ENCODE data around the gene OR52I2. TPM values are rescaled to one million over a fixed set of nuclear protein-coding genes. Genes with fewer than 3 reads are reported as not detected.

Gene OR52I2
- polyA plus RNA-seq, 1 of the 3 experiments (the other 2 are of a cell fraction) = not detected

DNA sequence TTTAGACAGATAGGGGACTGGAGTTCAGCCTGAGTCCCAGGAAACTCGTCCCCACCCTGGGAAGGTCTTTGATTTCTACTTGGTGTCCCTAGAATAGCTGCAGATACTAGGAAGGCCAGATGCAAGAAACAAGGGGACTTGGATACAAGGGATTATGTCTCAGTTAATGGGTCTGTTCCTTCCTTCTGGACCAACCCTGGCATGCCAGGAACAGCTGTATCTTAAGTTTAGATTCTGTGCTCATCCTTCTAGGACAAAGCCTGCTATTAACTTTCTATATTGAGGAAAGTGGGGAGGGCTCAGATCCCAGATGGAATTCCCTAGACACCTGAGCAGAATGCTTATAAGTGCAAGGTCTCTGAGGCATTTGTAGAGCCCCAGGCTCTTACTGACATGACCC lies 40.5 kb upstream of the OR52I2 start:
- Histone ChIP-seq H3K9ac (no peak overlapping the region), H3K79me2 (ENCODE audit: insufficient read depth) (no peaks in the 10 kb centered on the region), H3F3A (replicated peaks; ENCODE audit: insufficient read depth) (no peaks in the 10 kb centered on the region), H3K4me2 (no peak overlapping the region), H3K9me2 (no peaks in the 10 kb centered on the region), H2AFZ (ENCODE audit: low read depth) (no peak overlapping the region), H3K9me3 (no peaks in the 10 kb centered on the region), H3K36me3 (replicated peaks in 1 of 2; ENCODE audit: control insufficient read depth in 1 of 2, insufficient read depth in 2 of 2, low read length in 1 of 2) (no peaks in the 10 kb centered on the region), H3K27ac (ENCODE audit: low read depth in 2 of 2, low read length in 1 of 2) (no peak overlapping the region), H4K20me1 (ENCODE audit: insufficient read depth) (no peaks in the 10 kb centered on the region), H3K4me3 (ENCODE audit: low read depth in 2 of 2, low read length in 1 of 2) (no peak overlapping the region), H3K4me1 (ENCODE audit: control insufficient read depth in 1 of 2, insufficient read depth in 2 of 2, low read depth in 1 of 2, low read length in 1 of 2) (no peaks in the 10 kb centered on the region), H3K27me3 (ENCODE audit: insufficient read depth) (peaks cover 5% of the 10 kb centered on the region; the same call in 1 of the 2 replicates)
- DNase-seq = no peak
- ChIA-PET POLR2A (no interaction called here), CTCF (interaction anchor here (1.1 to 5.5 kb wide), 4 partner anchors 10 to 354 kb away, joined by 3 to 63 read pairs (median 6); no protein-coding TSS in a partner anchor)
- WGBS (ENCODE audit: low lambda C conversion rate) = 0% methylated on average over 1 of the region's 1 CpG
- TF ChIP-seq ELF1 (IDR thresholded peaks at IDR 0.05) (no peak), YY1 (IDR thresholded peaks at IDR 0.05; ENCODE audit: low read depth) (no peak), RCOR1 (IDR thresholded peaks at IDR 0.05; ENCODE audit: low read length) (no peak), IRF3 (IDR thresholded peaks at IDR 0.05; ENCODE audit: low read depth, low read length) (no peak)
- TF ChIP-seq, protein P1, sequence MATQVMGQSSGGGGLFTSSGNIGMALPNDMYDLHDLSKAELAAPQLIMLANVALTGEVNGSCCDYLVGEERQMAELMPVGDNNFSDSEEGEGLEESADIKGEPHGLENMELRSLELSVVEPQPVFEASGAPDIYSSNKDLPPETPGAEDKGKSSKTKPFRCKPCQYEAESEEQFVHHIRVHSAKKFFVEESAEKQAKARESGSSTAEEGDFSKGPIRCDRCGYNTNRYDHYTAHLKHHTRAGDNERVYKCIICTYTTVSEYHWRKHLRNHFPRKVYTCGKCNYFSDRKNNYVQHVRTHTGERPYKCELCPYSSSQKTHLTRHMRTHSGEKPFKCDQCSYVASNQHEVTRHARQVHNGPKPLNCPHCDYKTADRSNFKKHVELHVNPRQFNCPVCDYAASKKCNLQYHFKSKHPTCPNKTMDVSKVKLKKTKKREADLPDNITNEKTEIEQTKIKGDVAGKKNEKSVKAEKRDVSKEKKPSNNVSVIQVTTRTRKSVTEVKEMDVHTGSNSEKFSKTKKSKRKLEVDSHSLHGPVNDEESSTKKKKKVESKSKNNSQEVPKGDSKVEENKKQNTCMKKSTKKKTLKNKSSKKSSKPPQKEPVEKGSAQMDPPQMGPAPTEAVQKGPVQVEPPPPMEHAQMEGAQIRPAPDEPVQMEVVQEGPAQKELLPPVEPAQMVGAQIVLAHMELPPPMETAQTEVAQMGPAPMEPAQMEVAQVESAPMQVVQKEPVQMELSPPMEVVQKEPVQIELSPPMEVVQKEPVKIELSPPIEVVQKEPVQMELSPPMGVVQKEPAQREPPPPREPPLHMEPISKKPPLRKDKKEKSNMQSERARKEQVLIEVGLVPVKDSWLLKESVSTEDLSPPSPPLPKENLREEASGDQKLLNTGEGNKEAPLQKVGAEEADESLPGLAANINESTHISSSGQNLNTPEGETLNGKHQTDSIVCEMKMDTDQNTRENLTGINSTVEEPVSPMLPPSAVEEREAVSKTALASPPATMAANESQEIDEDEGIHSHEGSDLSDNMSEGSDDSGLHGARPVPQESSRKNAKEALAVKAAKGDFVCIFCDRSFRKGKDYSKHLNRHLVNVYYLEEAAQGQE (IDR thresholded peaks at IDR 0.05; ENCODE audit: low read depth, low read length) = no peak

GRCh38 chr11:4543561-4543960 lies 38.0 kb upstream of the OR52I2 start:
- no peak overlapping the region for H3K27ac ChIP-seq (ENCODE audit: low read depth in 2 of 2, low read length in 1 of 2)
- ChIA-PET CTCF (no interaction called here), POLR2A (no interaction called here)
- no peak overlapping the region for H3K4me3 ChIP-seq (ENCODE audit: low read depth in 2 of 2, low read length in 1 of 2)
- no peak for DNase-seq
- no peaks in the 10 kb centered on the region for H3K4me1 ChIP-seq (ENCODE audit: control insufficient read depth in 1 of 2, insufficient read depth in 2 of 2, low read depth in 1 of 2, low read length in 1 of 2)
- no peak overlapping the region for H2AFZ ChIP-seq (ENCODE audit: low read depth)
- H3K79me2 ChIP-seq (ENCODE audit: insufficient read depth) = no peaks in the 10 kb centered on the region
- no peaks in the 10 kb centered on the region for H3K36me3 ChIP-seq (replicated peaks in 1 of 2; ENCODE audit: control insufficient read depth in 1 of 2, insufficient read depth in 2 of 2, low read length in 1 of 2)
- H3K9me3 ChIP-seq = no peaks in the 10 kb centered on the region
- no peak overlapping the region for H3K9ac ChIP-seq
- peaks cover 5% of the 10 kb centered on the region; the same call in 1 of the 2 replicates for H3K27me3 ChIP-seq (ENCODE audit: insufficient read depth)
- H3K9me2 ChIP-seq = no peaks in the 10 kb centered on the region
- no peak overlapping the region for H3K4me2 ChIP-seq
- H4K20me1 ChIP-seq (ENCODE audit: insufficient read depth) = no peaks in the 10 kb centered on the region
- H3F3A ChIP-seq (replicated peaks; ENCODE audit: insufficient read depth) = no peaks in the 10 kb centered on the region
- TF ChIP-seq IRF3 (IDR thresholded peaks at IDR 0.05; ENCODE audit: low read depth, low read length) (no peak), RXRA (IDR thresholded peaks at IDR 0.05; ENCODE audit: borderline replicate concordance, low read depth) (no peak), CHD2 (IDR thresholded peaks at IDR 0.05; ENCODE audit: low read length, partially characterized antibody) (no peak), ELF1 (IDR thresholded peaks at IDR 0.05) (no peak), FOSL2 (IDR thresholded peaks at IDR 0.05; ENCODE audit: borderline replicate concordance, low read depth) (no peak), TCF12 (IDR thresholded peaks at IDR 0.05) (no peak), SMC3 (IDR thresholded peaks at IDR 0.05; ENCODE audit: low read depth, low read length) (no peak), USF2 (IDR thresholded peaks at IDR 0.05; ENCODE audit: borderline replicate concordance, low read depth, low read length) (no peak), NRF1 (IDR thresholded peaks at IDR 0.05; ENCODE audit: low read depth, low read length) (no peak), MXI1 (IDR thresholded peaks at IDR 0.05; ENCODE audit: low read depth, low read length) (no peak), POLR2AphosphoS5 (IDR thresholded peaks at IDR 0.05; ENCODE audit: low read depth, low read length) (no peak), NFIC (IDR thresholded peaks at IDR 0.05; ENCODE audit: borderline replicate concordance) (no peak), SIN3A (IDR thresholded peaks at IDR 0.05; ENCODE audit: borderline replicate concordance, low read depth, low read length) (no peak), MEF2A (IDR thresholded peaks at IDR 0.05; ENCODE audit: borderline replicate concordance, low read depth) (no peak)
- TF ChIP-seq, protein P2, sequence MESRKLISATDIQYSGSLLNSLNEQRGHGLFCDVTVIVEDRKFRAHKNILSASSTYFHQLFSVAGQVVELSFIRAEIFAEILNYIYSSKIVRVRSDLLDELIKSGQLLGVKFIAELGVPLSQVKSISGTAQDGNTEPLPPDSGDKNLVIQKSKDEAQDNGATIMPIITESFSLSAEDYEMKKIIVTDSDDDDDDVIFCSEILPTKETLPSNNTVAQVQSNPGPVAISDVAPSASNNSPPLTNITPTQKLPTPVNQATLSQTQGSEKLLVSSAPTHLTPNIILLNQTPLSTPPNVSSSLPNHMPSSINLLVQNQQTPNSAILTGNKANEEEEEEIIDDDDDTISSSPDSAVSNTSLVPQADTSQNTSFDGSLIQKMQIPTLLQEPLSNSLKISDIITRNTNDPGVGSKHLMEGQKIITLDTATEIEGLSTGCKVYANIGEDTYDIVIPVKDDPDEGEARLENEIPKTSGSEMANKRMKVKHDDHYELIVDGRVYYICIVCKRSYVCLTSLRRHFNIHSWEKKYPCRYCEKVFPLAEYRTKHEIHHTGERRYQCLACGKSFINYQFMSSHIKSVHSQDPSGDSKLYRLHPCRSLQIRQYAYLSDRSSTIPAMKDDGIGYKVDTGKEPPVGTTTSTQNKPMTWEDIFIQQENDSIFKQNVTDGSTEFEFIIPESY (IDR thresholded peaks at IDR 0.05; ENCODE audit: borderline replicate concordance, low read depth) = no peak
- TF ChIP-seq, protein P3, sequence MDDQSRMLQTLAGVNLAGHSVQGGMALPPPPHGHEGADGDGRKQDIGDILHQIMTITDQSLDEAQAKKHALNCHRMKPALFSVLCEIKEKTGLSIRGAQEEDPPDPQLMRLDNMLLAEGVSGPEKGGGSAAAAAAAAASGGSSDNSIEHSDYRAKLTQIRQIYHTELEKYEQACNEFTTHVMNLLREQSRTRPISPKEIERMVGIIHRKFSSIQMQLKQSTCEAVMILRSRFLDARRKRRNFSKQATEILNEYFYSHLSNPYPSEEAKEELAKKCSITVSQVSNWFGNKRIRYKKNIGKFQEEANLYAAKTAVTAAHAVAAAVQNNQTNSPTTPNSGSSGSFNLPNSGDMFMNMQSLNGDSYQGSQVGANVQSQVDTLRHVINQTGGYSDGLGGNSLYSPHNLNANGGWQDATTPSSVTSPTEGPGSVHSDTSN (IDR thresholded peaks at IDR 0.05) = no peak

Data from SK-N-SH (cell line).